GM12878 (cell line): Measurements from ENCODE around the gene CD82. TPM values are rescaled to one million over a fixed set of nuclear protein-coding genes. Genes with fewer than 3 reads are reported as not detected.
A peak's percentile ranks its signal among the peaks of the same experiment; 100 is the strongest.

ENCODE experiments used
- ATAC-seq: fragments of 200-7000 bp; cut with Tn5 transposase; 3 replicates; pipeline ENCODE4 v1.9.1; 2020; ENCODE audit warnings: mild to moderate bottlenecking, moderate library complexity
- BruUV-seq: library from RNA; stranded (reverse); fragments of 400-500 nt; replicated peaks from 2 replicates; lab custom pipeline; 2021; lab: Mats Ljungman, UMichigan
- CTCF ChIA-PET: fragments of 300-600 bp; sonication (Branson Sonifier 250); formaldehyde crosslinking; extraction: SDS; loops from one replicate; lab custom pipeline; 2021; ENCODE audit warnings: inconsistent platforms; lab: Yijun Ruan, JAX
- POLR2A ChIA-PET: fragments of 350-600 bp; formaldehyde crosslinking; extraction: SDS; loops from one replicate; lab custom pipeline; 2021; ENCODE audit warnings: inconsistent platforms; lab: Charles Lee
- RAD21 ChIA-PET: fragments of 300-600 bp; sonication (Branson Sonifier 250); formaldehyde crosslinking; loops from one replicate; lab custom pipeline; 2023; ENCODE audit warnings: antibody characterized with exemption; ENCODE audit not compliant: unreplicated experiment; lab: Charles Lee
- SMC1A ChIA-PET: fragments of 300-600 bp; sonication (Branson Sonifier 250); formaldehyde crosslinking; loops from one replicate; lab custom pipeline; 2023; ENCODE audit not compliant: unreplicated experiment, uncharacterized antibody; lab: Charles Lee
- DNase-seq: peaks from one replicate; pipeline ENCODE4 v3.0.0-alpha.2; 2011; ENCODE audit warnings: low read depth, low spot score
- FAIRE-seq: peaks from 3 replicates; lab custom pipeline; 2011; peaks lifted over from hg19 to GRCh38; lab: Jason Lieb, UNC
- H2AFZ ChIP-seq: 2 replicates; pipeline ENCODE4 v1.6.0; 2011; ENCODE audit warnings: low read depth, low read length, control low read depth; ENCODE audit not compliant: control insufficient read depth
- H3K27ac ChIP-seq: 2 replicates; pipeline ENCODE4 v1.5.1; 2011; ENCODE audit warnings: control low read depth; ENCODE audit not compliant: control insufficient read depth, insufficient read depth
- H3K27me3 ChIP-seq, 2 experiments: replicated peaks in 1 of 2; 2 replicates each; pipeline versions ENCODE4 v1.6.0 to v1.6.1; 2011; ENCODE audit warnings: low read length in 1 of 2; ENCODE audit not compliant: control insufficient read depth in 2 of 2, insufficient read depth in 2 of 2
- H3K36me3 ChIP-seq, 2 experiments: 2 replicates each; pipeline ENCODE4 v1.5.1; 2011; ENCODE audit warnings: low read length in 1 of 2; ENCODE audit not compliant: control insufficient read depth in 2 of 2, insufficient read depth in 2 of 2
- H3K4me1 ChIP-seq: 2 replicates; pipeline ENCODE4 v1.6.1; 2011; ENCODE audit warnings: mild to moderate bottlenecking, low read length, moderate library complexity, mixed read lengths; ENCODE audit not compliant: control insufficient read depth, insufficient read depth
- H3K4me2 ChIP-seq: 2 replicates; pipeline ENCODE4 v1.6.0; 2011; ENCODE audit warnings: control low read depth; ENCODE audit not compliant: control insufficient read depth, insufficient read depth
- H3K4me3 ChIP-seq: fragments of 200-600 bp; sonication (generic); 2 replicates; pipeline ENCODE4 v1.5.1; 2016
- H3K79me2 ChIP-seq: 2 replicates; pipeline ENCODE4 v1.6.0; 2011; ENCODE audit warnings: low read length; ENCODE audit not compliant: control insufficient read depth, insufficient read depth
- H3K9ac ChIP-seq: 2 replicates; pipeline ENCODE4 v1.8.0; 2011; ENCODE audit warnings: low read length, control low read depth, mixed read lengths; ENCODE audit not compliant: control insufficient read depth, insufficient read depth
- H3K9me3 ChIP-seq: replicated peaks from 3 replicates; pipeline ENCODE4 v1.5.1; 2011; ENCODE audit warnings: mild to moderate bottlenecking, low read length; ENCODE audit not compliant: control insufficient read depth, insufficient read depth
- H4K20me1 ChIP-seq: 2 replicates; pipeline ENCODE4 v1.6.0; 2011; ENCODE audit not compliant: control insufficient read depth, insufficient read depth
- ATF7 ChIP-seq: fragments of 450-650 bp; IDR thresholded peaks from 2 replicates; pipeline ENCODE4 v1.6.1; 2016; ENCODE audit warnings: low read depth, mild to moderate bottlenecking
- BCL11A ChIP-seq: IDR thresholded peaks from 2 replicates; pipeline ENCODE4 v1.6.1; 2011; ENCODE audit warnings: low read depth, low read length
- ETV6 ChIP-seq, 2 experiments: fragments of 450-650 bp in 1 of 2; IDR thresholded peaks in 1 of 2; conservative IDR thresholded peaks in 1 of 2; 2 replicates each; pipeline ENCODE4 v1.6.1; 2014; ENCODE audit warnings: antibody characterized with exemption in 1 of 2, borderline replicate concordance in 1 of 2, low read depth in 1 of 2, mild to moderate bottlenecking in 1 of 2, moderate library complexity in 1 of 2
- GABPA ChIP-seq: IDR thresholded peaks from 2 replicates; pipeline ENCODE4 v1.6.1; 2014; ENCODE audit warnings: antibody characterized with exemption, low read depth, mild to moderate bottlenecking, inconsistent platforms
- GATAD2B ChIP-seq: fragments of 450-650 bp; conservative IDR thresholded peaks from 2 replicates; pipeline ENCODE4 v1.6.1; 2017; ENCODE audit warnings: low read depth, mild to moderate bottlenecking, moderate library complexity
- MYC ChIP-seq: IDR thresholded peaks from 2 replicates; pipeline ENCODE4 v1.6.1; 2011; ENCODE audit warnings: mild to moderate bottlenecking, low read length, moderate library complexity, inconsistent platforms; ENCODE audit not compliant: insufficient read depth, insufficient replicate concordance, insufficient read length, severe bottlenecking
- RELA ChIP-seq: fragments of 450-650 bp; IDR thresholded peaks from 2 replicates; pipeline ENCODE4 v1.8.0; 2014; ENCODE audit warnings: borderline replicate concordance; ENCODE audit not compliant: partially characterized antibody
- RFX5 ChIP-seq: IDR thresholded peaks from 2 replicates; pipeline ENCODE4 v1.6.1; 2011; ENCODE audit warnings: low read depth, low read length, improper control_type of control experiment
- STAT3 ChIP-seq: IDR thresholded peaks from 2 replicates; pipeline ENCODE4 v1.6.1; 2011; ENCODE audit warnings: low read depth, low read length, improper control_type of control experiment
- SUZ12 ChIP-seq: fragments of 200-600 bp; sonication (generic); IDR thresholded peaks from one replicate; pipeline ENCODE4 v1.6.1; 2018; ENCODE audit warnings: antibody characterized with exemption, mild to moderate bottlenecking; ENCODE audit not compliant: unreplicated experiment
- TCF3 ChIP-seq: IDR thresholded peaks from 2 replicates; pipeline ENCODE4 v1.6.1; 2012; ENCODE audit warnings: low read depth, mild to moderate bottlenecking, low read length, borderline replicate concordance; ENCODE audit not compliant: insufficient read depth
- USF2 ChIP-seq: IDR thresholded peaks from 2 replicates; pipeline ENCODE4 v1.6.1; 2011; ENCODE audit warnings: low read depth, low read length, improper control_type of control experiment, borderline replicate concordance
- ZNF687 ChIP-seq: fragments of 450-650 bp; IDR thresholded peaks from 2 replicates; pipeline ENCODE4 v1.6.1; 2017; ENCODE audit warnings: mild to moderate bottlenecking, moderate library complexity
- WGBS: methylation state at CpG from one replicate; pipeline ENCODE4 v1.1.6; 2016; ENCODE audit warnings: low lambda C conversion rate; ENCODE audit not compliant: insufficient replicate concordance, insufficient coverage; ENCODE audit errors: missing lambda C conversion rate; 5-methylcytosine and 5-hydroxymethylcytosine counted together
- in situ Hi-C: fragments of 300-500 bp; cut with MboI; formaldehyde crosslinking; loops from 9 replicates; pipeline ENCODE4 v1.14.3; 2018; ENCODE audit warnings: mixed read lengths
- intact Hi-C: fragments of 100-400 bp; cut with micrococcal nuclease; formaldehyde crosslinking; loops from one replicate; pipeline ENCODE4 v1.14.2; 2022; ENCODE audit not compliant: unreplicated experiment
- polyA plus RNA-seq, 11 experiments: library from polyadenylated mRNA; depleted of rRNA in 4 of 11; unstranded in 6 of 11; stranded (reverse) in 5 of 11; fragments of >200 nt; fragmentation: Nextera tagmentation in 4 of 11; fragmentation: Illumina TruSeq in 1 of 11; extraction: Ambion mirVana in 4 of 11; extraction: Trizol in 1 of 11; gene quantifications; 1 replicate in 1 of 11; 2 replicates in 10 of 11; pipeline versions ENCODE4 v1.2.1 to v1.2.3, GENCODE V29; 2011 to 2016; ENCODE audit warnings: inconsistent platforms in 2 of 11, missing spikeins in 2 of 11, low read depth in 1 of 11
- total RNA-seq, 4 experiments: library from RNA; depleted of rRNA in 3 of 4; stranded (reverse); fragments of >200 nt in 3 of 4; fragmentation: Illumina TruSeq in 1 of 4; extraction: Trizol in 1 of 4; gene quantifications; 2 replicates each; pipeline versions ENCODE4 v1.2.1 to v1.2.3, GENCODE V29; 2013 to 2021

The CD82 gene
- total and polyA plus RNA-seq, 10 of the 15 experiments (the other 5 are each of a cell fraction or from before 2014, with no cell fraction given) = 5.2 to 180 (median 84.7) TPM

- TF ChIP-seq ZNF687 (no peak), ETV6 (conservative IDR thresholded peaks at IDR 0.05 in 1 of 2, IDR thresholded peaks at IDR 0.05 in 1 of 2; ENCODE audit: borderline replicate concordance in 1 of 2, low read depth in 1 of 2) (no peak), GATAD2B (0 out of 2 replicates have a peak, but pooled peaks have one; percentile 21)
Observed at GRCh38 chr11:44575288-44575672, 9.8 kb downstream of the CD82 start (continued).

- no peak for DNase-seq
- no peaks in the 10 kb centered on the region for H3K27me3 ChIP-seq
- H3K4me2 ChIP-seq = peak overlapping the region; percentile 65
- H3K4me1 ChIP-seq = peaks cover 59% of the 10 kb centered on the region
- BruUV-seq = no TSS peak
- ATAC-seq = no peak
- SMC1A ChIA-PET = interaction anchor here (0.9 to 7.9 kb wide), 6 partner anchors 17 to 41 kb away, joined by 3 to 114 read pairs (median 16); no protein-coding TSS in a partner anchor
- 97% methylated on average over 5 of the region's 5 CpGs for WGBS
- intact Hi-C loops (no loop called here), in situ Hi-C loops (loop anchor here (25.0 kb wide), 1 partner anchor 1214 kb away; the partner anchor contains the start of gene TTC17)
- H3K27ac ChIP-seq = peak overlapping the region; percentile 73
- no peak overlapping the region for H2AFZ ChIP-seq
- TF ChIP-seq TCF3 (no peak), SUZ12 (no peak), MYC (no peak), RFX5 (no peak), GABPA (no peak), RELA (no peak), USF2 (no peak), BCL11A (no peak), ATF7 (no peak), STAT3 (no peak)
- peaks cover 96% of the 10 kb centered on the region for H3K79me2 ChIP-seq
- RAD21 ChIA-PET = interaction anchor here (0.9 to 4.6 kb wide), 4 partner anchors 18 to 41 kb away, joined by 3 to 29 read pairs (median 18); no protein-coding TSS in a partner anchor
- CTCF ChIA-PET = interaction anchor here (3.3 to 11.7 kb wide), 2 partner anchors 18 to 25 kb away, joined by 15 to 109 read pairs; no protein-coding TSS in a partner anchor
- no peak for FAIRE-seq
- POLR2A ChIA-PET = interaction anchor here (23.1 kb wide), 1 partner anchor 22 kb away, joined by 434 read pairs; no protein-coding TSS in a partner anchor
- H3K9me3 ChIP-seq = no peaks in the 10 kb centered on the region
- no peak overlapping the region for H3K4me3 ChIP-seq
- H3K36me3 ChIP-seq = peaks cover 0 to 22% of the 10 kb centered on the region in 2 experiments; a peak in 3 of 4 replicates
- no peaks in the 10 kb centered on the region for H4K20me1 ChIP-seq
- H3K9ac ChIP-seq = peak overlapping the region; percentile 38; the same call in 1 of the 2 replicates
Observed at GRCh38 chr11:44575962-44576361, 10.5 kb downstream of the CD82 start.
